HPDE6-E6E7 (cell line): ENCODE data around the gene DYNC1H1.
"Not testable (repeated sequence)": the region's sequence is repeated elsewhere in the genome, so short reads cannot be mapped to it uniquely, and the experiment has no call there.

Experiments used
- DNase-seq: peaks from one replicate; pipeline ENCODE4 v3.0.0; 2011; ENCODE audit warnings: missing footprints; ENCODE audit errors: extremely low spot score

DYNC1H1 gene

DNA sequence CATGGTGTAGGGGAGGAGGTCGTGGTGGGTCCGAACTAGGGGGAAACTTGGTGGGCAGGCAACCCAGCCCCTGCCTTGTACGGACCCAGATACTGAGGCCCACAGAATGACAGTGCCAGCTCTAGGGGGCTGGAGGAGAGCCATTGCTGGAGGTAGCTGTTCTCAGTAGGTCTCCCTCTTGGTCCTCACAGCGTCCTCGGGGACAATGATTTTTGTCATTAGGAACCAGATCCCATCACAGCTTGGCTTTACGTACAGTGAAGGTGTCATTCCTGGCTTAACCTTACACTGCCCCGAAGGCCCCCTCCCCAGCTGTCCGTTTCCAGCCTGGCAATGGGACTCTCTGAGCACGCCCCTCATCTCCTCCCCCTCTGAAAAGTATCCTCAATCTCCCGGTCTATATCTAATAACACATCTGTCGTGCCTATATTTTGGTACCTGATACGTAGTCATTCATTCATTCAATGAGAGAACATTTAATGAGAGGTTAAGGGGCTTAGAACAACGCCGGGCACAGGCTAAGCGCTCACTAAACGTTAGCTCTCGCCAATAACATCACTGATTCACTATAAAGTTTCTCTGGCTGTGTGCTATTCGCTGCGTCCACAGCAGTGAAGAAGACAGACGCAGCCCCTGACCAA is 597 bp upstream of the DYNC1H1 start:
- DNase-seq = no peak

DNA sequence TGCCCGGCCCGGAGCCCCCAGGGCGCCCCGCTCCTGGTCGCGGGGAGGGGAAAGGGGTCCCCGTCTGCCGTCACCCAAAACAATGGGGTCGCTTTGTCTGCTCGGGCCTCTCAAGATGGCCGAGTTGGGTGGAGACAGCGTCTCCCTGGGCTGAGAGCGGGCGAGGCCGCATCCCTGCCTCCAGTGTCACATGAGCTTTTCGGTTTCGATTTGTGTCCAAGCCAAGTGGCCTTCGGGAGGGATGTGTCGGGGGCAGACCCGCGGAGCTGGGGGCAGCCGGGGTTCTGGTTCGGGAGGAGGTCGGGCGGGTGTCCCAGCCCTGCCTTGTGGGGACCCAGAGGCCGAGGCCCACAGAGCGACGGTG is 790 bp downstream of the DYNC1H1 start:
- DNase-seq = no peak

DNA sequence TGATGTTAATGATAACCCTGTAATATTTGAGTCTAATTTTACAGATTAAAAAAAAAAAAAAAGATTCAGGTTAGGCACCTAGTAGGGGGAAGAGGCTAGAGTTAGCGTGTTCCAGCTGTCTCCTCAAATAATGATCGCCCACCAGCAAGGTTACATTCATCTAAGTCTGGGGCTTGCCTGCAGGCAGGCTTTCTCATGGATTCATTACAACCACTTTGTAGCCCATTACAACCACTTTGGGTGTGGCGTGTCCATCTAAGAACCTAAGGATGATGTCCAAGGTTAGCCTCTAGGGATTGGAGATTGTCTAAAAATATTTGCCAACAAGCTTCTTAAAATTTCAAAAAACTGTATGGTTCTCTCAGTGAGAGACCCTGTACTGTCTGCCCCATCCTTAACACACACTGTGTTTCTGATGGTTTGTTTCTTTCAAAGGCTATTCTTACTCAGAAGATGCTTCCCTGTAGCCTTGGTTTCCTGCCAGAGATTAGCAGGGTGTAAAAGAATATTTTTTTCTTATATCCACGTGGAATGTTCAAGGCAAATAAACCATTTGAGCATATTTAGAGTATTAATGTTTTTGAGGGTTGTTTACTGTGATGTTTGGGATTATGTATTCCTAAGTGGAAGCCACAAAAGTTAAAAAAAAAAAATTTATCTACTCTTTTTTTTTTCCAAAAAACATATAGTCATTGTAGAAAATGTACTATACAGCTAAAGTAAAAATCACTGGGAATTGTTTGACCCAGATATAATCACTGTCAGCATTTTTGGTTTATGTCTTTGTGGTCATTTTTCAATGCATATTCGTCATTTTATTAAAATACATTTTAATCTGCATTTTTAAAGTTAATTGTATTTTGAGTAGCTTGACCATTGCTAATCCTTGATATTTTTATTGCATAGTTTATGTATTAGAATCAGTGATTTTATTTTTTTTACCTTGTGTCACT is 1.7 kb downstream of the DYNC1H1 start:
- DNase-seq = no peak

DNA sequence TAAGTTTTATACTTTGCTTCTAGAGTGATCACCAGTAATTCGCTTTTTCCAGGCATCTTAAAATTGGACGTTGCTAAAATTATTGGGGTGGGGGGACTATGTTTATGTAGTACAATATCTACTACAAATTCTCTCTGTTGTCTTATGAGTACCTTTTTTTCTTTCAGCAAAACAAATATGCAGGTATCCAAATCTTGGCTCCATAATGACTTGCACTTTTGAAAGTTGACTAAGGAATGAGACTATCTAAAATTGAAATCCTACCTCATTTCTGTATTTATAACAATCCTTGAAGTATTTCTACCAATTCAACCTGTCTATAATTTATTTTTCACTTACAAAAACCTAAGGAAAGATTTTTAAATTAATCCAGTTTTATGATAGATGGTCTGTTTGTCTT is 2.4 kb downstream of the DYNC1H1 start:
- DNase-seq = no peak

DNA sequence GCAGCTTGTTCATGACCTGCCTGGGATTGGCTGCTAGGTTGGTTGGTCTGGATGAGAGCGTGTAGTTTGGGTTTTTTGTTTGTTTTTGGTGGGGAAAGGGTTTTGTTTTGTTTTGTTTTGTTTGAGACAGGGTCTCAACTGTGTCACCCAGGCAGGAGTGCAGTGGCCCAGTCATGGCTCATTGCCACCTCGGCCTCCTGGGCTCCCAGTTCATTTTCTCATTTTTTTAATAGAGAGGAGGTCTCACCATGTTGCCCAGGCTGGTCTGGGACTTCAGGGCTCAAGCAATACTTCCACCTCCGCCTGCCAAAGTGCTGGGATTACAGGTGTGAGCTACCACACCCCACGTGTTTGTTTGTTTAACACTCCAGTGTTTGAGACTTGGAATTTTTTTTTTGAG is 3.8 kb downstream of the DYNC1H1 start:
- no peak for DNase-seq

DNA sequence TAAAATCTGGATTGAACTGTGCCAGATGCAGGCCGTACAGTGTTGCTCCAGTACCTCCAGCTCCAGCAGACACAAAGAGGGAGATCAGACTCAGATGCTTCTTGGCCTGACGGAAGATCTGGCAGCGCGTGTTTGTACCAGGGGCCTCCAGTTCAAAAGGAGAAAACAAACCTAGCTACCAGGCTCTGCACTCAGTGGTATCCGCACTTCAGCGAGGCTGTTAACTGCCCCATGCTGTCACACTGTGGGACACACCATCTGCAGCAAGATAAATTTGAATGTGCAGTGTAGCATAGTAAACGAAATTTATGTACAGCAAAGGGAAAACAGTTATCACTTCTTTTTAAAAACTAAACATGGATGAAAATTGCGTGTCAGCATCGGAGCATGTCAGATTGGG is 5.1 kb downstream of the DYNC1H1 start:
- no peak for DNase-seq

DNA sequence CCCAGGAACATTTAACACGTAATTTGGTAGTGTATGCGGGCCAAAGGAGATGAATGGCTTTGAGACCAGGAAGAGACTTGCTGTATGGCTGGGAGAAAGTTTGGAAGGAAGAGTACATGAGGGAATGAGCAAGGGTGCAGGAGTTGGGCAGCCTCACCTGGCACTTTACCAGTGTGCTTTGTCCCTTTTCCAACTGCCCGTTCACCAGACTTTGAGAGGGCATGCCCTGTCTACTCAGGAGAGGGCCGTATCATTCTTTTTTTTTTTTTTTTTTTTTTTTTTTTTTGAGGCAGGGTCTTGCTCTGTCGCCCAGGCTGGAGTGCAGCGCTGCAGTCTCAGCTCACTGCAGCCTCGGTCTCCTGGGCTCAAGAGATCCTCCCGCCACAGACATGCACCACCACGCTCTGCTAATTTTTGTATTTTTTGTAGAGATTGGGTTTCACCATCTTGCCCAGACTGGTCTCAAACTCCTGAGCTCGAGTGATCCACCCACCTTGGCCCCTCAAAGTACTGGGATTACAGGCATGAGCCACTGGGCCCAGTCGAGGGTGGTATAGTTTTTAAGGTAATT is 6.5 kb downstream of the DYNC1H1 start:
- DNase-seq = no peak

DNA sequence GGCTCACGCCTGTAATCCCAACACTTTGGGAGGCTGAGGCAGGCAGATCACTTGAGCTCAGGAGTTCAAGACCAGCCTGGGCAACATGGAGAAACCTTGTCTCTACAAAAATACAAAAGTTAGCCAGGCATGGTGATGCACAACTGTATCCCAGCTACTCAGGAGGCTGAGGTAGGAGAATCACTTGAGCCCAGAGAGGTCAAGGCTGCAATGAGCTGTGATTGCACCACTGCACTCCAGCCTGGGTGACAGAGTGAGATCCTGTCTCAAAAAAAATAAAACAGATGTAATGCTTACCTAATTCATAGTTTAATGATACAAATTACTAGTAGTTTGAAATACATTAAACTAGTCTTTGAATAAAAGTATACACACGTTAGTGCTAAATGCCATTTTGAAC is 7.1 kb downstream of the DYNC1H1 start:
- DNase-seq = not testable (repeated sequence)

DNA sequence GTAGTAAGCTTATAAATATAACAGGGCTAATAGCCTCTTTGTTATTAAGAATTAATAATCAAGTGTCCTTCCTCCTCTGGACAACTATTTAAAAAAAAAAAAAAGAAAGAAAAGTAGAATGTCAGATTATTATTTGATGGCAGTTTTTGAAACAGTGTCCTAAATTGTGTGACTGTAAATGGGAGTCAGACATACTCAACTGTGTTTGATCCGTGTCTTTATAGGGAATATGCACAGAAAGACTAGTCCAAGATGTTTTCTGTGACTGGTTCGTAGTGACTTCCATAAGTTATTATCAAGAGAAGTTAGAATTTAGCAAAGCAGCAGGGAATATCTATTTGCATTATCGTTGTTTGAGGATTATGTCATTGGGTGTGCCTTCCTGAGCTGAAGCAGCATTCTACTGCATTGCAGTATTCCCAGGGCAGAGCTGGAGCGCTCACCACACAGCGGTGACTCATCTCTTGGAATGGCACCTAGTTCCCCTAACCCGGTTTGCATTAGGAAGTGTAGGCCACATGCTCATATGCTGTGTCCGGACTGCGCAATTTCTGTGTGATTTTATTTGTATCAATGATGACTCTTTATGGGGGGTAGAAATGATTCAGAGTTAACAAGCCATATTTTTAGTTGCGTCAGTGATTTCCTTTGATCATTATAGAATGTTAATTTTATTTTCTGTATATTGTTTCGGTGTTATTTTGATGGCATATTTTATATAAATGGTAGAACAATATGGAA is 7.9 kb downstream of the DYNC1H1 start:
- DNase-seq = peak; percentile 93

DNA sequence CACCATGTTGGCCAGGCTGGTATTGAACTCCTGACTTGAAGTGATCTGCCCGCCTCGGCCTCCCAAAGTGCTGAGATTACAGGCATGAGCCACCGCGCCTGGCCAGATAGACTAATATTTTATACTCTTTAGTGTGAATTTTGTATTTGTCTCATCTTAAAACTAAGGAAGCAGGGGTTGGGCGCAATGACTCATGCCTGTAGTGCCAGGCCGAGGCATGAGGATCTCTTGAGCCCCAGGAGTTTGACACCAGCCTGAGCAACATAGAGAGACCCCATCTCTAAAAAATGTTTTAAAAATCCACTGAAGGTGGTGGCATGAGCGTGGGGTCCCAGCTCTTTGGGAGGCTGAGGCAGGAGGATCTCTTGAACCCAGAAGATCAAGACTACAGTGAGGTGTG is 9.0 kb downstream of the DYNC1H1 start:
- no peak for DNase-seq

DNA sequence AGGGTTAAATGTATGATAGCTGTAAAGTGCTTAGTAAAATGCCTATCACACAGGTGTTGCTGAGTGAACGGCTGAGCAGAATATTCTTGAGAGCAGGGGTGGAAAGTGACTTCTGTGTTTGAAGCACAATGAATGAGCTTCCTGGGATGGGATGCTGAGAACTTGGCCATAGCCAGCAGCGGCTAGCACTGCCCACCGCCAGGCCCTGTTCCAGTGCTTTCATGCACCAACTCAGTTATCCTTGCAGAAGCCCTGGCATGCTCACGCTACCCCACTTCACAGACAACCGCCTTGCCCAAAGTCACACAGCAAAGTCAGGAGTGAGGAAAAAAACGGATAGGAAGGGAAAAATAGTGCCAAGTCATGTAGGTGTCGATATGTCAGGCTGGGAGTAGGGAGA is 10.9 kb downstream of the DYNC1H1 start:
- no peak for DNase-seq

DNA sequence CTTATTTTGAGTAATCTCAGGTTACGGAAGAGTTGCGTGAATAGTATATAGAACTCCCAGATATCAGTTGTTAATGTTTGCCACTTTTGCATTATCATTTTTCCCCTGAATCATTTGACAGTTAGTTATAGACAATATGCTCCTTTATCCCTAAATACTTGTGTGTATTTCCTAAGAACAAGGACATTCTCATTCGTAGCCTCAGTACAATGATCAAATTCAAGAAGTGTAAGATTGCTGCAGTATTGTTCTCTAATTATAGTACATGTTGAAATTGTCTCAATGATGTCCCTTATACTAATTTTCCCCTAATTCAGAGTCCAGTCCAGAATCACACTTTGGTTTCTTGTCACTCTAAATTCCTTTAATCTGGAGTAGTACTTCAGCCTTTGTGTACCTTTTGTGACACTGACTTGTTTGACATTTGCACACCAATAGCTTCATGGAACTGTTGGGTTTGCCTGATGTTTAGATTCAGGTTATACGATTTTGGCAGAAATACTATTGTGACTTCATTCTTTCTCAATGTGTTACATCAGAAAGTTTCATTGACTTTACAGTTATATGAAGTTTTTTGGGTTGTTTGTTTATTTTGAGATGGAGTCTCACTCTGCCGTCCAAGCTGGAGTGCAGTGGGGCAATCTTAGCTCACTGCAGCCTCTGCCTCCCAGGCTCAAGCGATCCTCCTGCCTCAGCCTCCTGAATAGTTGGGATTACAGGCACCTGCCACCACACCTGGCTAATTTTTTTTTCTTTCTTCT is 13.1 kb downstream of the DYNC1H1 start:
- DNase-seq = no peak

DNA sequence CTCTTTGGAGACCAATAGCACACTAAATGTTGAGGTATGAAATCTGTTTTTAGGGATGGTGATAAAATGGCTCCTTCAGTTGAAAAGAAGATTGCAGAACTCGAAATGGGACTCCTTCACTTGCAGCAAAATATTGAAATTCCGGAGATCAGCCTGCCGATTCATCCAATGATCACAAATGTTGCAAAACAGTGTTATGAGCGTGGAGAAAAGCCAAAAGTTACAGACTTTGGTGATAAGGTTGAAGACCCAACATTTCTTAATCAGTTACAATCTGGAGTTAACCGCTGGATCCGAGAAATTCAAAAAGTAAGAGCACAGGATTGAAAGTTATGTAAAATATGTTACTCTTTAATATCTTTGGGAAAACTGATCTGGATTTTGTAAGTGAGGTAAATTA is 15.3 kb downstream of the DYNC1H1 start:
- DNase-seq = no peak

DNA sequence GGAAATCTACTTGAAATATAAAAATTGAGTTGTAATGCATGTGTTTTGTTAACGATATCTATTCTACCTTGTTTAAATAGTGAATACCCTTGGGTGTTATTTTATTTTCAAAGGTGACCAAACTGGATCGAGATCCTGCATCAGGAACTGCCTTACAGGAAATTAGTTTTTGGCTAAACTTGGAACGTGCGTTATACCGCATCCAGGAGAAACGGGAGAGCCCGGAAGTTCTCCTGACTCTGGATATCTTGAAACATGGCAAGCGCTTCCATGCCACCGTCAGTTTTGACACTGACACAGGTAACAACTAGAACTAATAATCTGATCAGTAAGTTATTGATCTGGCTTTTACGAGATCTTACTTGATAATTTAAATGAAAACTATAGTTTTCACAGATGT is 15.9 kb downstream of the DYNC1H1 start:
- no peak for DNase-seq

DNA sequence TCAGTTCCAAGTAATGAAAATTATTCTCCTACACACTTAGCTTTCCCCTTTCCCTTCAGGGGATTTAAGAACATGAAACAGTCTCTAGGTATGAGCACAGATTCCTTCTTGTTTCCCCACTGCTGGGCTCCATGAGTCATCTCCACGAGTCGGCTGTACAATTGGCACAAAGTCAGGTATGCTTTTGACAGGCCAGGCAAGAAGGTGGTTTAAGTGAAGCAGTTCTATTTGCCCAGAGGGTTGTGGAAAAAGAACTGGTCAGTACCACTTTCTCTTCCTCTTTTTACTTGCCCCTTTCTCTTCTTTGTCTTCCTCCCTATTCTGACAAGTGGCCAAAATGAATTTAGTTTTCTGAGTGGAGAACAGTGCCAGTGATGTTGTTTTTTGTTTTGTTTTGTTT is 16.3 kb downstream of the DYNC1H1 start:
- peak; percentile 96 for DNase-seq

DNA sequence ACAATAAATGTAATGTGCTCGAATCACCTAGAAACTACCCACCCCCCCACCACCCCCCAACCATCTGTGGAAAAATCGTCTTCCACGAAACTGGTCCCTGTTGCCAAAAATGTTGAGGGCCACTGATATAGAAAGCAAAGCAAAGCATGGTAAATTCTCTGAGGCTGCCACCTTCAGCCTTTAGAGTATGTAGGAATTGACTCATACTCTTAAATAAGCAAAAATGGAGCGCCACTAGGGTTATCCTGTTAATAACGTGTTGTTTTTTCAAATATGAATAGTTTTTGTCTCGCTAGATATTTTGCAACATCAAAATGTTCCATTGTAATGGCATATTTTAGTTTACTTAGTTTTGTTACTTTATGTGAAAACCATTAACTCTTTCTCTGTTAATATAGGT is 18.2 kb downstream of the DYNC1H1 start:
- no peak for DNase-seq

DNA sequence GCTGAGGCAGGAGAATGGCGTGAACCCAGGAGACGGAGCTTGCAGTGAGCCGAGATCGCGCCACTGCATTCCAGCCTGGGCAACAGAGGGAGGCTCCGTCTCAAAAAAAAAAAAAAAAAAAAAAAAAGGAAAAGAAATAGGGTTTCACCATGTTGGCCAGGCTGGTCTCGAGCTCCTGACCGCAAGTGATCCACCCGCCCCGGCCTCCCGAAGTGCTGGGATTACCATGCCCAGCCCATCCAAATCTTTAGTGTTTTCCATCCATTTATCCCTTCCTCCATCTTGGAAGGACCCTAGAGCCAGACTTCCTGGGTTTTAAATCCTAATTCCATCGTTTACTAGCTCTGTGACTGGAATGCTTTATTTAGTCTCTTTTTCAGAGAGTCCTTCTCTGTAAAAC is 20.5 kb downstream of the DYNC1H1 start:
- not testable (repeated sequence) for DNase-seq

DNA sequence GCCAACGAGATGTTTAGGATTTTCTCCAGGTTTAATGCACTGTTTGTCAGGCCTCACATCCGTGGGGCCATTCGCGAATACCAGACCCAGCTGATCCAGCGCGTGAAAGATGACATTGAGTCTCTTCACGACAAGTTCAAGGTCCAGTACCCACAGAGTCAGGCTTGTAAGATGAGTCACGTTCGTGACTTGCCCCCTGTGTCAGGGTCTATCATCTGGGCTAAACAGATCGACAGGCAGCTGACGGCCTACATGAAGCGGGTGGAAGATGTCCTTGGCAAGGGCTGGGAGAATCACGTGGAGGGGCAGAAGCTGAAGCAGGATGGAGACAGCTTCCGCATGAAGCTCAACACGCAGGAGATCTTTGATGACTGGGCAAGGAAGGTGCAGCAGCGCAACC is 21.6 kb downstream of the DYNC1H1 start:
- no peak for DNase-seq

DNA sequence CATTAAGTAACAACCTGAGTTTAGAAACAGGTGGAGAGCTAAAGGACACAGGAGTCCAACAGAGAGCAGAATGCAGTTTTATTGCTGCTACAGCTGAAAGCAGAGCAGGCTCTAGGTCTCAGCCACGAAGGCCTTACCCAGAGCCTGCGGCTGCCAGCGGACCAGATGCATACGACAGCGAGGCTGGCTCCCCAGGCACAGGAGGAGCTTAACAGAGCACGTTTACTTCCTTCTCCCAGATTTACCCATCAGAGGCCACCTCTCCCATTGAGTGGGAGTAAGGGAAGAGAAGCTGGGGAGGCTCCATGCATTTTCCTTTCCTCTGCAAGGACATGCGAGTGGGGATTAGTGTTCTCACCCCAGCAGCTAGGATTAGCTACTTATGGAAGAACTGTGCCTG is 22.6 kb downstream of the DYNC1H1 start:
- no peak for DNase-seq

DNA sequence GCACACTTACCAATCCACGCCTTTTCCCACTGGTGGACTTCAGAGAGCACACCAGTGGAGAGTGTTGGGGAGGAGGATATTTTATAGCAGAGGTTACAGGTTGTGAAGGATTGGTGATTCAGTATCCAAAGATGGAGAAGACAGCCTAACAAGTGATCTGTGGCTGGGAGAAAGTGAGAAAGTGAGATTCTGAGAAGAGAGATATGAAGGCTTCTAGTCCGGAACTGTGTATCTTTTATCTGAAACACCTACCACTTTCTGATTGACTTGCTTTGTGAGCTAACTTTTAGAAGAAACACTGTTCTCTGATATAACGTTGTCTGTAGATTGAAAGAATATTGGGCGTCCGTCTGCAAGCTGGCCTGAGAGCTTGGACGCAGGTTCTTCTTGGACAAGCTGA is 24.0 kb downstream of the DYNC1H1 start:
- no peak for DNase-seq

DNA sequence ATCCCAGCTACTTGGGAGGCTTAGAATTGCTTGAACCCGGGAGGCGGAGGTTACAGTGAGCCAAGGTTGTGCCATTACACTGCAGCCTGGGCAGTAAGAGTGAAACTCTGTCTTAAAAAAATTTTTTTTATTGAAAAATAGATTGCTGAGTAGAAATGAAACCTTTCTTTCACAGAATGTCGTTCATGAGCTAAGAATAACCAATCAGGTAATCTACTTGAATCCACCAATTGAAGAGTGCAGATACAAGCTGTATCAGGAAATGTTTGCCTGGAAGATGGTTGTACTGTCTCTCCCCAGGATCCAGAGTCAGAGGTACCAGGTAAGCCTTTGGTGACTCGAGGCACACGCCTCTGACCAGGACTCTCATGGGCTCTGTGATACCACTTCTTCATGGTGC is 27.0 kb downstream of the DYNC1H1 start:
- no peak for DNase-seq

DNA sequence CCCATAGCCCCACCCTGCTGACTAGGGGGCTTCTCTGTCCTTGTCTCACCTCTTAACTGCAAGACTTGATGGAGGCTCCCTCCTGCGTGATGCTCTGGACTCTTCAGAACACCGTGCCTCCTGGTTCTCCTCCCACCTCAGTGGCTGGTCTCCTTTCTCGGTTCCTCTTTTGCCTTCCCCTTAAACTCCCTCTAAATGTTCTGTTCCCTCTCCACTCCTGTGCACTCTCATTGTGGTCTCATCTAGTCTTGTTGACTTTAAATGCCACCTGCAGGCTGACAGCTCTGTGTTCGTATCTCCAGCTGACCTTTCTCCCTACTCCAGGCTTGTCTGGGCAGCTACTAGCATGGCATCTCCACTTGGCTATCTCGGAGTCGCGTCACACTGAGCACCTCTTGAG is 28.3 kb downstream of the DYNC1H1 start:
- DNase-seq = no peak
